GM12891 (cell line): Measurements from ENCODE around the gene SLC17A7.

Experiments
- PAX5 ChIP-seq: IDR thresholded peaks from 2 replicates; pipeline ENCODE4 v1.6.1; 2011; ENCODE audit warnings: low read length, moderate library complexity, mild to moderate bottlenecking; ENCODE audit not compliant: insufficient read depth, severe bottlenecking
- POLR2A ChIP-seq: IDR thresholded peaks from 2 replicates; pipeline ENCODE4 v1.6.1; 2011; ENCODE audit warnings: low read depth, low read length, control low read depth
- TAF1 ChIP-seq: IDR thresholded peaks from 2 replicates; pipeline ENCODE4 v1.6.1; 2011; ENCODE audit warnings: low read depth, low read length, control low read depth

DNA sequence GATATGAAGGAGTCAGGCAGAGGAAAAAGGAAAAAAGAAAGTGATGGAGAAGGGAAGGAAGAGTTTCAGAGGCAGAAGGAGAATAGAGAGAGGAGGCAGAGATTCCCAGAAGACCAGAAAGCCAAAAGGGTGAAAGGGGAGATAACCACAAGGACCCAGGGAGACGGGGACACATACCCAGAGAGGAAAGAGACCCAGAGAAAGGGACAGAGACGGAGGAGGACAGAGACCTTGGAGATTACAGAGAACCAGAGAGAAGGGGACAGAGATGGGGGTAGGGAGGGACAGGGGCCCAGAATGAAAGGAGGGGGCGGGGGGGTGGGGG lies 19.5 kb downstream of the SLC17A7 start:
- no peak for TF ChIP-seq TAF1
- TF ChIP-seq POLR2A, result no peak
- no peak for TF ChIP-seq PAX5
